Neutrophil (primary cell): Measurements from ENCODE around the gene NDUFB7.

Source experiments
- H3K27ac ChIP-seq: fragments of 200-600 bp; sonication (generic); 2 replicates; pipeline ENCODE4 v1.5.1; 2016; ENCODE audit warnings: mild to moderate bottlenecking, moderate library complexity
- H3K27me3 ChIP-seq: fragments of 200-600 bp; sonication (generic); 2 replicates; pipeline ENCODE4 v1.6.0; 2016; ENCODE audit warnings: mild to moderate bottlenecking
- H3K36me3 ChIP-seq: fragments of 200-600 bp; sonication (generic); 2 replicates; pipeline ENCODE4 v1.5.1; 2017
- H3K4me1 ChIP-seq, 2 experiments: fragments of 200-600 bp in 1 of 2; sonication (generic) in 1 of 2; 1 replicate in 1 of 2; 2 replicates in 1 of 2; pipeline versions ENCODE4 v1.5.1 to v1.6.1; 2013 to 2016; ENCODE audit warnings: low read depth in 1 of 2, low read length in 1 of 2, mild to moderate bottlenecking in 1 of 2, moderate library complexity in 1 of 2; ENCODE audit not compliant: control insufficient read depth in 1 of 2, insufficient read depth in 1 of 2
- H3K4me3 ChIP-seq, 2 experiments: fragments of 200-600 bp in 1 of 2; sonication (generic) in 1 of 2; 1 replicate in 1 of 2; 2 replicates in 1 of 2; pipeline ENCODE4 v1.5.1; 2013 to 2016; ENCODE audit warnings: low read depth in 1 of 2, low read length in 1 of 2, mild to moderate bottlenecking in 1 of 2, moderate library complexity in 1 of 2
- H3K9me3 ChIP-seq: fragments of 200-600 bp; sonication (generic); 2 replicates; pipeline ENCODE4 v1.5.1; 2016
- CTCF ChIP-seq: fragments of 200-600 bp; sonication (generic); IDR thresholded peaks from 2 replicates; pipeline ENCODE4 v1.5.1; 2016; ENCODE audit warnings: antibody characterized with exemption

The NDUFB7 gene

GRCh38 chr19:14519245-14519859 lies 52.5 kb downstream of the NDUFB7 start:
- H3K27ac ChIP-seq: peak overlapping the region; percentile 99
- no peak for TF ChIP-seq CTCF
- no peaks in the 10 kb centered on the region for H3K9me3 ChIP-seq
- peak overlapping the region; percentile 89 to 96 for H3K4me3 ChIP-seq
- no peaks in the 10 kb centered on the region for H3K27me3 ChIP-seq
- peaks cover 38% of the 10 kb centered on the region in 2 experiments for H3K4me1 ChIP-seq
- peaks cover 24% of the 10 kb centered on the region for H3K36me3 ChIP-seq

- H3K4me3 ChIP-seq: peak within 1 kb of the TSS; percentile 89 to 96
- TF ChIP-seq CTCF: peak; percentile 42
- no peaks in the 10 kb centered on the region for H3K27me3 ChIP-seq
- H3K9me3 ChIP-seq: no peaks in the 10 kb centered on the region
- H3K4me1 ChIP-seq: peaks cover 40 to 41% of the 10 kb centered on the region in 2 experiments
- peaks cover 30% of the 10 kb centered on the region for H3K36me3 ChIP-seq
- peak within 1 kb of the TSS; percentile 99 for H3K27ac ChIP-seq
Observed at GRCh38 chr19:14517840-14518505, 53.9 kb downstream of the NDUFB7 start, which contains the start of gene DNAJB1. DNAJB1 (minus strand) TSS chr19:14518397; CDS start chr19:14518349, 48 bp downstream.

- H3K36me3 ChIP-seq: peaks cover 30% of the 10 kb centered on the region
- peak overlapping the region; percentile 99 for H3K27ac ChIP-seq
- H3K27me3 ChIP-seq: no peaks in the 10 kb centered on the region
- no peak for TF ChIP-seq CTCF
- peak overlapping the region; percentile 89 to 96 for H3K4me3 ChIP-seq
- H3K9me3 ChIP-seq: no peaks in the 10 kb centered on the region
- H3K4me1 ChIP-seq: peaks cover 40 to 41% of the 10 kb centered on the region in 2 experiments
Observed at GRCh38 chr19:14517446-14517839, 54.4 kb downstream of the NDUFB7 start.

- peak overlapping the region; percentile 89 to 96 for H3K4me3 ChIP-seq
- H3K4me1 ChIP-seq: peaks cover 40 to 41% of the 10 kb centered on the region in 2 experiments
- H3K9me3 ChIP-seq: no peaks in the 10 kb centered on the region
- TF ChIP-seq CTCF: no peak
- peak overlapping the region; percentile 99 for H3K27ac ChIP-seq
- no peaks in the 10 kb centered on the region for H3K27me3 ChIP-seq
- H3K36me3 ChIP-seq: peaks cover 30% of the 10 kb centered on the region
Observed at GRCh38 chr19:14516746-14517438, 55.0 kb downstream of the NDUFB7 start.
